ENCODE measurements around the gene NAALADL2.

Gene NAALADL2

DNA sequence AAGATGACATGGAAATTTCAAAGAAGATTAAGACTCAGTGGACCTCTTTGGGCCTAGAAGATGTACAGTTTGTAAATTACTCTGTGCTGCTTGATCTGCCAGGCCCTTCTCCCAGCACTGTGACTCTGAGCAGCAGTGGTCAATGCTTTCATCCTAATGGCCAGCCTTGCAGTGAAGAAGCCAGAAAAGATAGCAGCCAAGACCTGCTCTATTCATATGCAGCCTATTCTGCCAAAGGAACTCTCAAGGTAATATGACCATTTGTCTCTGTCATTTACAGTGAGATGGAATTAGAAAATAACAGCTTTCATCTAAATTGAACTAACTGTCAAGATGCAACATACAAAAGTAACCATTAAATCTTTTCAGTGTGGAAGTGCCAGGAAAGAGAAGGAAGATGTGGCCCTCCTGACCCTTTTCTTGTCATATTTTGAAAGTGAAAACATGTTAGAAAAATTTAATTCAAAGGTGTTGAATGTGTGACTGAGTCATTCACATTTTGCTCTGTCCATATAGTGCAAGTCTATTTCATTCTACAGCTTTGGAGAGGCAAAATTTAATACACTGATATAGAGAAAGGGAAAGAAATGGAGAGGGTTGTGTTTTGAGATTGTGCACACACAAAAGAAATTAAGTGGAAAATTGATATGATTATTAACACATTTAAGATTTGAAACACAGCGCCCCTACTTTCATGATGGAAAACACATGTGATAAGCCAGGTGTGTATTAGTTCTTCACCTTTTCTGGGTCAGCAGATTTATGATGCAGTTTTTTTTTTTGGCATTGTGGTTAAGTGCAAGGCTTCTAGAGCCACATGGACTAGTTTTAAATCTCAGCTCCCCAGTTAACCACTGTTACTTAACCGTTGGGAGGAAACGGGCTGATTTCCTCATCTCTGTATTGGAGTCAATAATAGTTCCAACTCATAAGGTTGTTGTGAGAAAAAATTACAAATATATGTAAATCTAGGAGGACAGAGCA is 375.1 kb downstream of the NAALADL2 start:
- Mint-ChIP-seq H3K27ac (no peak overlapping the region), H3K4me1 (no peaks in the 10 kb centered on the region), H3K36me3 (no peaks in the 10 kb centered on the region), H3K27me3 (no peaks in the 10 kb centered on the region), H3K9me3 (no peaks in the 10 kb centered on the region), H3K4me3 (no peak overlapping the region)
- CTCF ChIA-PET: no interaction called here
- DNase-seq: no peak

- no peak for DNase-seq
- Mint-ChIP-seq H3K27ac (no peak overlapping the region), H3K27me3 (no peaks in the 10 kb centered on the region), H3K4me1 (no peaks in the 10 kb centered on the region), H3K36me3 (no peaks in the 10 kb centered on the region), H3K9me3 (no peaks in the 10 kb centered on the region), H3K4me3 (no peak overlapping the region)
- CTCF ChIA-PET: no interaction called here
Measured at GRCh38 chr3:175238801-175239200, 379.7 kb downstream of the NAALADL2 start.

DNA sequence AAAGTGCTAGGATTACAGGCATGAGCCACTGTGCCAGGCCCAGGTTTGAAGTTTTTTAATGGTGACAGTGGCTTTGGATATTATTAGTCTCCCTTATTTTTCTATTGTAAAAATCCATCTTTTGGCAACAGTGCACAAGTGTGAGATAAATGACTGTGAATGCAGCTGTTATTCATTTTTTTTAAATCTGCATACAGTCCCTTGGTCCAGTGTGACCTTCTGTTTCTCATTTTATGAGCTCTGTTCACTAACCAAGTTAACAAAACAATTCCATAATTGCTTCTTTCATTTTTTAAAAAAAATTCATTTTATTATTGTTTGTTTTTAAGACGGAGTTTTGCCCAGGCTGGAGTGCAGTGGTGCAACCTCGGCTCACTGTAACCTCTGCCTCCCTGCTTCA is 381.8 kb downstream of the NAALADL2 start:
- DNase-seq: no peak
- Mint-ChIP-seq H3K9me3 (peaks cover 2% of the 10 kb centered on the region), H3K4me3 (no peak overlapping the region), H3K4me1 (no peaks in the 10 kb centered on the region), H3K36me3 (no peaks in the 10 kb centered on the region), H3K27ac (no peak overlapping the region), H3K27me3 (no peaks in the 10 kb centered on the region)
- CTCF ChIA-PET: no interaction called here

DNA sequence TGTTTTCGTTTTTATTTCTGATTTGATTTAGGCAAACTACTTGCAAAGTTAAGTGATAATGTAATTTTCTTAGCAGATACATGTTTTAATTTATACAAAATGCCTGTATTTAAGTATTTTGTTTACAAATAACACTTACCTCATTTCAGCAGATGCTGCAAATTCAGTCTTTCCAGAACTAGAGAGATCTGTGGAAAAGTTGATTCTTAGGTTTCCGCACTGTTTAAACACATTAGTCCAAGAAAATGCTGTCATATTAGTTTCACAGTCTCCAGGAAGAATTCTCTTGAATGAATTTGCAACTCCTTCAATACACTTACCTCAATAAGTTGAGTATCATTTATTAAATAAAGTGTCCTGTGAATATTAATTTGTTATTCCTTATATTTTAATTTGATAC is 383.1 kb downstream of the NAALADL2 start:
- Mint-ChIP-seq H3K4me1 (no peaks in the 10 kb centered on the region), H3K9me3 (peaks cover 2% of the 10 kb centered on the region), H3K36me3 (no peaks in the 10 kb centered on the region), H3K4me3 (no peak overlapping the region), H3K27ac (no peak overlapping the region), H3K27me3 (no peaks in the 10 kb centered on the region)
- CTCF ChIA-PET: no interaction called here
- DNase-seq: no peak

- H3K9me3 Mint-ChIP-seq: peaks cover 2% of the 10 kb centered on the region
- H3K4me1 Mint-ChIP-seq: no peaks in the 10 kb centered on the region
- CTCF ChIA-PET: no interaction called here
- H3K4me3 Mint-ChIP-seq: no peak overlapping the region
- no peak for DNase-seq
- H3K27me3 Mint-ChIP-seq: no peaks in the 10 kb centered on the region
- no peak overlapping the region for H3K27ac Mint-ChIP-seq
- H3K36me3 Mint-ChIP-seq: no peaks in the 10 kb centered on the region
Measured at GRCh38 chr3:175246234-175246633, 387.1 kb downstream of the NAALADL2 start.

DNA sequence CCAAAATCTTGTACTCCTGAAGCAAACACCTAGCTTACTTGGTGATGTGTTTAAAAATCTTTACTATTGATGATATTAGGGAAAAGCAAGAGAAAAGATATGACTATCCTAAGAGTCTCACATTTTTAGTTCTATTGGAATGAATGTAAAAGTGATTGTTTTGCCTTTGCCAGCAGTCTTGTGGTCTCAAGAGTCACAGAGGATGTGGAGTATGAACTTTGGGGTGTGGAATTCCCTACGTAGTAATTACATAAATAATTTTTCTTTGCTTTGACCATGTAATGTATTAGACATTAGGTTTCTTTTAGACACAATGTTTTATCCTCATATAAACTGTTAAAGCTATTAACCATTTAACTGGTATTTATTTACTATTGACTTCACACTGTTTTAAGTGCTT is 387.6 kb downstream of the NAALADL2 start:
- Mint-ChIP-seq H3K27ac (no peak overlapping the region), H3K36me3 (no peaks in the 10 kb centered on the region), H3K4me3 (no peak overlapping the region), H3K9me3 (peaks cover 2% of the 10 kb centered on the region), H3K27me3 (no peaks in the 10 kb centered on the region), H3K4me1 (no peaks in the 10 kb centered on the region)
- CTCF ChIA-PET: no interaction called here
- no peak for DNase-seq

DNA sequence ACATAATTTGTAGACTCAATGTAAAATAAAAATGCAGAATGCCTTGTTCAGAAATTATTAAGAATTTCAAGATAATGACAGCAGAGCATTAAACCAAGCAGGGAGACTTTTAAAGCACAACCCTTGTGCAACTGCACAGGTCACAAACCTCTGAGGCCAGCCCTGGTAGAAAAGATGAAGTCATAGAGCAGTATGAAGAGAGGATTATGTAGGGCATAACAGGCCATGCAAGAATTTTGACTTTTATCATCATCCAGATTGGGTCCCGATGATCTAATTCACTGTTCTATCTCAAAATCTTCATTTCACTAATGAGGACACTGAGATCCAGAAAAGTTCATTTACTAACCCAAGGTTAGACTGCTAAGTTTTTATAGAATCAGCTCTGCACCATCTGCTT is 388.5 kb downstream of the NAALADL2 start:
- Mint-ChIP-seq H3K36me3 (no peaks in the 10 kb centered on the region), H3K4me3 (no peak overlapping the region), H3K27me3 (no peaks in the 10 kb centered on the region), H3K27ac (no peak overlapping the region), H3K9me3 (peaks cover 2% of the 10 kb centered on the region), H3K4me1 (no peaks in the 10 kb centered on the region)
- CTCF ChIA-PET: no interaction called here
- DNase-seq: no peak

- DNase-seq: no peak
- Mint-ChIP-seq H3K27me3 (no peaks in the 10 kb centered on the region), H3K27ac (no peak overlapping the region), H3K9me3 (peaks cover 2% of the 10 kb centered on the region), H3K4me3 (no peak overlapping the region), H3K36me3 (no peaks in the 10 kb centered on the region), H3K4me1 (no peaks in the 10 kb centered on the region)
- CTCF ChIA-PET: no interaction called here
Measured at GRCh38 chr3:175248832-175249231, 389.7 kb downstream of the NAALADL2 start.

GRCh38 chr3:175255698-175256097 is 396.6 kb downstream of the NAALADL2 start:
- Mint-ChIP-seq H3K4me3 (no peak overlapping the region), H3K9me3 (no peaks in the 10 kb centered on the region), H3K27me3 (no peaks in the 10 kb centered on the region), H3K27ac (no peak overlapping the region), H3K4me1 (no peaks in the 10 kb centered on the region), H3K36me3 (no peaks in the 10 kb centered on the region)
- no peak for DNase-seq
- CTCF ChIA-PET: no interaction called here

- H3K9me3 Mint-ChIP-seq: no peaks in the 10 kb centered on the region
- no peaks in the 10 kb centered on the region for H3K36me3 Mint-ChIP-seq
- CTCF ChIA-PET: no interaction called here
- no peak for DNase-seq
- no peak overlapping the region for H3K27ac Mint-ChIP-seq
- no peak overlapping the region for H3K4me3 Mint-ChIP-seq
- H3K27me3 Mint-ChIP-seq: no peaks in the 10 kb centered on the region
- H3K4me1 Mint-ChIP-seq: no peaks in the 10 kb centered on the region
Measured at GRCh38 chr3:175257123-175257522, 398.0 kb downstream of the NAALADL2 start.

DNA sequence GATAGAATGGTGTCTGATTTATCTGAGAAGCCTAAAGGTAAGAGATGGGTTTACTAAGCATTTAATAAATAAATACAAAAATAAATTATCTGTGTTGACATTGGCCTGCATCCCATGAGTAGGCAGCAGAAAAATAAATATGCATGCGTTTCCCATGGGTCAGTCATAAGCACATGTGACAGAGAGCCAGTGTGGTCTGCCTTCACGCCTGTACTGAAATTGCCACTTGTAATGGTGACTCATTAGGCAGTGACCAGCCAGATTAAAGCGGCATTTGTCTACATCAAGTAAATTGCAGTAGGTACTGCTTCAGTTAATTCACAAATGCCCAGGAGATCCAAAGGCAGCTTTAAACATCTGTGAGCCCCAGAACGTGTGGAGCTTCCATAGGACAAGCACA is 399.6 kb downstream of the NAALADL2 start:
- H3K4me1 Mint-ChIP-seq: no peaks in the 10 kb centered on the region
- no peak overlapping the region for H3K4me3 Mint-ChIP-seq
- DNase-seq: no peak
- CTCF ChIA-PET: no interaction called here
- no peaks in the 10 kb centered on the region for H3K9me3 Mint-ChIP-seq
- H3K36me3 Mint-ChIP-seq: no peaks in the 10 kb centered on the region
- H3K27ac Mint-ChIP-seq: no peak overlapping the region
- no peaks in the 10 kb centered on the region for H3K27me3 Mint-ChIP-seq

DNA sequence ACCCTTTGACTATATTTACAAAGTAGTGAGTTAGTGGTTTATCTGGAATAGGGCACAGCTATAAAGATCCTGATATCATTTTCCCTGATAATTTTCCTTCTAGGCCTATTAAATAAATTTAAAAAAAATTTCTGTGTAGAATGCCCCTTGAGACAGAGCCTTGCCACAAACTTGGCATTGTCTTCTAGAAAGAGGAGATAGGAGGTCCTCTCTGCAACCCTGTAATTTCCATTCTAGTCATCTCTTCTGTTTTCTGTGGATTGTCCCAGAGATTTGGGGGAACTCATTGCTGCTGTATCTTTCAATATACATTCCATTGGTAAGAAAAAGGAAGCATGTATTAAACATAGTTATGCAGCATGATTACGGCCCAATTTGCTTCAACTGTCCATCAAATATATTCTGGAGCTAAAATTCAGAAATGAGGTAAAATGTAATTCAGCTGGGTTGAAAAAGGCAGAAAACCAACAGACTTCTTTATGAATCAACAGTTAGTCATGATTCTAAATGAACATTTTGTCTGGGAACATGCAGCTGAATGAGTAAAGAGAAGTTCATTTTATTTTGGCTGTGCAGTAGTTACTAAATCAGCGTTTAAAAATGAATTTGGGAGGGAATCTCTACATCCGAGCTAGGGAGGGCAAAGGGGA is 401.1 kb downstream of the NAALADL2 start:
- no peak overlapping the region for H3K4me3 Mint-ChIP-seq
- no peaks in the 10 kb centered on the region for H3K36me3 Mint-ChIP-seq
- H3K4me1 Mint-ChIP-seq: no peaks in the 10 kb centered on the region
- CTCF ChIA-PET: no interaction called here
- DNase-seq: no peak
- H3K27ac Mint-ChIP-seq: no peak overlapping the region
- H3K27me3 Mint-ChIP-seq: no peaks in the 10 kb centered on the region
- H3K9me3 Mint-ChIP-seq: no peaks in the 10 kb centered on the region

DNA sequence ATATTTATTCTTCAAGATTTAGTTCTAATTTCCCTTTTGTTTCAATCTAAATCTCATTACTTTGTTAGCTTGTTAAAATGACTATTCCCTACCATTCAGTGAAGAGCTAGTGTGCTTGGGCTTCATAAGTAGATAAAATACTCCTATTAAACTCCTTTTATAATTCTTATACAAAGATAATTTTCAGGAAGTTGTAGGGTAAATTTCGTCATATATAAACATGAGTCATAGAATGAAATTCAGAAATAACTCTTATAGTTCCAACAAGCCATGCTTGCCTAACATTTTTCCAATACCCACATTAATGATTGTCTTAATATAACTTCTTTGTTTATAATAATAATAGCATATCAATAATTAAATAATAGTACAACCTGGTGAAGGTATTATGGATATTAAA is 407.3 kb downstream of the NAALADL2 start:
- Mint-ChIP-seq H3K27me3 (no peaks in the 10 kb centered on the region), H3K27ac (no peak overlapping the region), H3K9me3 (no peaks in the 10 kb centered on the region), H3K4me1 (no peaks in the 10 kb centered on the region), H3K4me3 (no peak overlapping the region), H3K36me3 (no peaks in the 10 kb centered on the region)
- CTCF ChIA-PET: no interaction called here
- DNase-seq: no peak

DNA sequence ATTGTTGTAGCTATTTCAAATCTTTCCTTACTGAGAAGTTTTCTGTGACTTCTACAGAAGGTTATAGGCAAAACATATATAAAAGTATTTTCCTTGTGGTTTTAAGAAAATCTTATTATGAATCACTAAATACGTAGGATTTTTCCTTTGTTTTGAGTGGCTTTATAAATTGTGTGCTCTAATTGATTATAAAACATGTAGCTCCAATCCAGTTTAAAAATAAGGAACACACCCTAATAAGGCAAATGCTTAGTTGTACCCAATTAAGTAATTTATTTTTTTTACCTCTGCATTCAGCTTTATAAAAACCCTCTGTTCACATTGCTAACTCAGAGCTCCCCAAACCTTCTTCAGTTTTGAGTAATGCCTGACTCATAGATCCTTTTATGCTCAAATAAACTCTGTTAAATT is 408.0 kb downstream of the NAALADL2 start:
- Mint-ChIP-seq H3K9me3 (no peaks in the 10 kb centered on the region), H3K4me1 (no peaks in the 10 kb centered on the region), H3K36me3 (no peaks in the 10 kb centered on the region), H3K4me3 (no peak overlapping the region), H3K27me3 (no peaks in the 10 kb centered on the region), H3K27ac (no peak overlapping the region)
- CTCF ChIA-PET: no interaction called here
- DNase-seq: no peak

DNA sequence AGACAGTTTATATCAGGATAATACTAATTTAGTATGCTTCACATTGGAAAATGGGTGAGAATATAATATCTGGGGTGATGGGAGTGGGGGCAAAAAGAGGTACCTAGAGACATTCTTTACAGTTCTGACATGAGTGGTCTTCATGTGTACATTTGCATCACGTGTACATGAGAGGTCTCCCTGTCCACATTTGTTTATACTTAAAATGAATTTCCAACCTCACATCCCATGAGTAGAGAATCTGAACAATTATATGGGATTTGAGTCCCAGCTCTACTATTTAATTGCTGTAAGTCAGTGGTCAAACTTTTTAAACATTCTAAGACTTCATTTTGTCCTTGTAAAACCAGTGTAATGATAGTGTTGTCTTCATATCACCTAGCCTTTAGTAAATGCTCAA is 408.4 kb downstream of the NAALADL2 start:
- H3K9me3 Mint-ChIP-seq: no peaks in the 10 kb centered on the region
- CTCF ChIA-PET: no interaction called here
- H3K36me3 Mint-ChIP-seq: no peaks in the 10 kb centered on the region
- no peaks in the 10 kb centered on the region for H3K27me3 Mint-ChIP-seq
- no peak overlapping the region for H3K27ac Mint-ChIP-seq
- no peak for DNase-seq
- no peaks in the 10 kb centered on the region for H3K4me1 Mint-ChIP-seq
- no peak overlapping the region for H3K4me3 Mint-ChIP-seq

Data from activated naive CD4-positive, alpha-beta T cell treated with anti-CD3 and anti-CD28 coated beads, Interleukin-2, amount 10 ng/mL, durations not matched to agents 7 days and 5 days (primary cell).